Stimulated activated CD8-positive, alpha-beta memory T cell treated with anti-CD3 and anti-CD28 coated beads, Interleukin-7, amount 100 ng/mL, for 1 hour (primary cell): ENCODE results near the gene AHNAK.

Source experiments
- DNase-seq, 2 donors: peaks; one replicate each; pipeline ENCODE4 v3.0.0-alpha.2; 2020; ENCODE audit warnings: low read depth in 2 of 2

The AHNAK gene

GRCh38 chr11:62406034-62406433 is 140.6 kb downstream of the AHNAK start:
- DNase-seq = no peak

GRCh38 chr11:62404901-62405300 is 141.7 kb downstream of the AHNAK start:
- DNase-seq = no peak

- no peak for DNase-seq
Measured at GRCh38 chr11:62404435-62404834, 142.2 kb downstream of the AHNAK start.

GRCh38 chr11:62402960-62403730 is 143.5 kb downstream of the AHNAK start:
- no peak for DNase-seq

GRCh38 chr11:62402226-62402959 is 144.2 kb downstream of the AHNAK start:
- peak; percentile 9 to 20 for DNase-seq

GRCh38 chr11:62401811-62402210 is 144.8 kb downstream of the AHNAK start:
- DNase-seq = no peak

GRCh38 chr11:62401356-62401755 is 145.2 kb downstream of the AHNAK start:
- DNase-seq = no peak

- no peak for DNase-seq
Measured at GRCh38 chr11:62400760-62401159, 145.8 kb downstream of the AHNAK start.

- DNase-seq = no peak
Measured at GRCh38 chr11:62400281-62400680, 146.3 kb downstream of the AHNAK start.

- DNase-seq = no peak
Measured at GRCh38 chr11:62399878-62400266, 146.7 kb downstream of the AHNAK start.

- DNase-seq = no peak
Measured at GRCh38 chr11:62399172-62399877, 147.3 kb downstream of the AHNAK start.

- no peak for DNase-seq
Measured at GRCh38 chr11:62398011-62398994, 148.3 kb downstream of the AHNAK start.

- DNase-seq = no peak
Measured at GRCh38 chr11:62395885-62396551, 150.6 kb downstream of the AHNAK start.

- DNase-seq = peak in 1 of 2 donors; percentile 13
Measured at GRCh38 chr11:62394825-62395538, 151.6 kb downstream of the AHNAK start.

GRCh38 chr11:62393735-62394134 is 152.9 kb downstream of the AHNAK start:
- DNase-seq = no peak

GRCh38 chr11:62393061-62393611 is 153.5 kb downstream of the AHNAK start:
- no peak for DNase-seq

- DNase-seq = no peak
Measured at GRCh38 chr11:62392506-62392905, 154.1 kb downstream of the AHNAK start.

- DNase-seq = no peak
Measured at GRCh38 chr11:62391642-62392425, 154.8 kb downstream of the AHNAK start.

- no peak for DNase-seq
Measured at GRCh38 chr11:62390722-62391121, 155.9 kb downstream of the AHNAK start.
